ENCODE data around the gene ARPC2.

- TF ChIP-seq, protein P1, sequence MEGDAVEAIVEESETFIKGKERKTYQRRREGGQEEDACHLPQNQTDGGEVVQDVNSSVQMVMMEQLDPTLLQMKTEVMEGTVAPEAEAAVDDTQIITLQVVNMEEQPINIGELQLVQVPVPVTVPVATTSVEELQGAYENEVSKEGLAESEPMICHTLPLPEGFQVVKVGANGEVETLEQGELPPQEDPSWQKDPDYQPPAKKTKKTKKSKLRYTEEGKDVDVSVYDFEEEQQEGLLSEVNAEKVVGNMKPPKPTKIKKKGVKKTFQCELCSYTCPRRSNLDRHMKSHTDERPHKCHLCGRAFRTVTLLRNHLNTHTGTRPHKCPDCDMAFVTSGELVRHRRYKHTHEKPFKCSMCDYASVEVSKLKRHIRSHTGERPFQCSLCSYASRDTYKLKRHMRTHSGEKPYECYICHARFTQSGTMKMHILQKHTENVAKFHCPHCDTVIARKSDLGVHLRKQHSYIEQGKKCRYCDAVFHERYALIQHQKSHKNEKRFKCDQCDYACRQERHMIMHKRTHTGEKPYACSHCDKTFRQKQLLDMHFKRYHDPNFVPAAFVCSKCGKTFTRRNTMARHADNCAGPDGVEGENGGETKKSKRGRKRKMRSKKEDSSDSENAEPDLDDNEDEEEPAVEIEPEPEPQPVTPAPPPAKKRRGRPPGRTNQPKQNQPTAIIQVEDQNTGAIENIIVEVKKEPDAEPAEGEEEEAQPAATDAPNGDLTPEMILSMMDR (conservative IDR thresholded peaks at IDR 0.05; ENCODE audit: low read length): peak; percentile 89
- no peak for TF ChIP-seq EZH2phosphoT487 (IDR thresholded peaks at IDR 0.05; ENCODE audit: borderline replicate concordance)
Observed at GRCh38 chr2:218272531-218273212, 55.7 kb downstream of the ARPC2 start.
